DND-41 (cell line): ENCODE results near the gene KCNJ15.

ENCODE experiments used
- CTCF ChIP-seq: IDR thresholded peaks from 2 replicates; pipeline ENCODE4 v1.5.1; 2012; ENCODE audit warnings: borderline replicate concordance, low read length, moderate library complexity, mild to moderate bottlenecking; ENCODE audit not compliant: poor library complexity, severe bottlenecking; ENCODE audit errors: extremely low read depth
- EZH2 ChIP-seq: IDR thresholded peaks from 3 replicates; pipeline ENCODE4 v1.6.1; 2012; ENCODE audit warnings: borderline replicate concordance, low read depth, mild to moderate bottlenecking, moderate library complexity, low read length, inconsistent platforms; ENCODE audit not compliant: severe bottlenecking

GRCh38 chr21:38293765-38294164, 37.0 kb downstream of the KCNJ15 start:
- TF ChIP-seq CTCF = no peak
- TF ChIP-seq EZH2 = no peak
